Left lung (tissue), 10 donors: Measurements from ENCODE around the gene BRINP3. TPM values are rescaled to one million over a fixed set of nuclear protein-coding genes. Genes with fewer than 3 reads are reported as not detected.

ENCODE experiments used
- ATAC-seq: fragments of 200-7000 bp; cut with Tn5 transposase; one replicate; pipeline ENCODE4 v1.9.1; 2020; ENCODE audit warnings: moderate library complexity
- DNase-seq, 4 donors: peaks; one replicate each; pipeline ENCODE4 v3.0.0-alpha.2; 2013 to 2020
- H3K27ac ChIP-seq, 2 donors: fragments of 200-600 bp; sonication (generic) in 1 of 2; one replicate each; pipeline versions ENCODE4 v1.5.0 to v1.8.0; 2020 to 2021
- H3K27me3 ChIP-seq, 2 donors: fragments of 200-600 bp; sonication (generic) in 1 of 2; one replicate each; pipeline versions ENCODE4 v1.5.0 to v1.8.0; 2020 to 2021
- H3K36me3 ChIP-seq, 2 donors: fragments of 200-600 bp; sonication (generic) in 1 of 2; one replicate each; pipeline versions ENCODE4 v1.5.0 to v1.8.0; 2020 to 2021
- H3K4me1 ChIP-seq, 2 donors: fragments of 200-600 bp; one replicate each; pipeline ENCODE4 v1.8.0; 2021
- H3K4me3 ChIP-seq, 2 donors: fragments of 200-600 bp; sonication (generic) in 1 of 2; one replicate each; pipeline versions ENCODE4 v1.5.0 to v1.8.0; 2020 to 2021; ENCODE audit warnings: mild to moderate bottlenecking in 1 of 2
- H3K9me3 ChIP-seq, 2 donors: fragments of 200-600 bp; sonication (generic) in 1 of 2; one replicate each; pipeline versions ENCODE4 v1.5.0 to v1.8.0; 2020 to 2021
- intact Hi-C, 2 donors: fragments of 100-400 bp; cut with DNase I; formaldehyde crosslinking; loops; one replicate each; pipeline versions ENCODE4 v1.11.2 to v1.14.2; 2022
- polyA plus RNA-seq, 6 donors: library from polyadenylated mRNA; unstranded; fragments of 120-200 nt; gene quantifications; one replicate each; pipeline ENCODE4 v1.2.1, GENCODE V29; 2013; ENCODE audit not compliant: insufficient read length in 6 of 6
- total RNA-seq, 2 donors: library from RNA; stranded (reverse); fragmentation: NEBNext Ultra II Directional; extraction: Animal tissue kit (Norgen Biotek cat#: 25700); gene quantifications; one replicate each; pipeline ENCODE4 v1.2.1, GENCODE V29; 2021
- TF ChIP-seq, protein P1 (sequence below), 2 donors: fragments of 200-600 bp; sonication (generic) in 1 of 2; IDR thresholded peaks; one replicate each; pipeline versions ENCODE4 v1.5.0 to v1.8.0; 2021; ENCODE audit warnings: antibody characterized with exemption in 2 of 2
- donor health status: DM: no; HTN: yes; CAD: no.
- donor health status: DM: no; HTN: no; CAD: no.

The BRINP3 gene
- total and polyA plus RNA-seq, 8 donors = 0.47 to 18.1 (median 10.5) TPM

DNA sequence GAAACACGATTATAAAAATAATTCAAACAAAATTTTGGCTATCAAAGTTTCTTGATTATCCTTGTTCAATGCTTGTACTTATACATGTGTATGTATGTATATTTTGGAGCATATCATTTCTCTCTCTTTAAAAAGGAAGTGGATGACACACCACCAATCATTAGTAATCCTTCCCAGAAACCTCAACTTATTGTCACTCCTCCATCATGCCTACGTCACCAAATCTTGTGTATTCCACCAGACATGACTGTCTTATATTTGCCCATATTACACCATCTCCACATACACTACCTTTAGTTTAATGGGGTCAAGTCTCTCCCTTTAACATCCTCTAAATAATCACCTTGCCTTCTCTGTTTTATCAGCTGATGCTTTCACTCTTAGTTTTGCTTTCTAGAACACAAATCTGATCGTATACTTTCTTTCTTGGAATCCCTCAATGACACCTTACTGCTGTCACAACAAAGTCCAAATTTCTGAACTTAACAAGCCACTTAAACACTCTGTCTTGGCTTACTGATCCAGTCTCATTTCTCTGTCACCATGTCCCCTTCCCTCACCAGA, 124.0 kb downstream of the BRINP3 start:
- no peaks in the 10 kb centered on the region for H3K36me3 ChIP-seq
- H3K4me1 ChIP-seq = no peaks in the 10 kb centered on the region
- H3K9me3 ChIP-seq = peaks cover 0 to 1% of the 10 kb centered on the region in 2 donors
- H3K27me3 ChIP-seq = no peaks in the 10 kb centered on the region
- intact Hi-C loops = no loop called here
- TF ChIP-seq, protein P1, sequence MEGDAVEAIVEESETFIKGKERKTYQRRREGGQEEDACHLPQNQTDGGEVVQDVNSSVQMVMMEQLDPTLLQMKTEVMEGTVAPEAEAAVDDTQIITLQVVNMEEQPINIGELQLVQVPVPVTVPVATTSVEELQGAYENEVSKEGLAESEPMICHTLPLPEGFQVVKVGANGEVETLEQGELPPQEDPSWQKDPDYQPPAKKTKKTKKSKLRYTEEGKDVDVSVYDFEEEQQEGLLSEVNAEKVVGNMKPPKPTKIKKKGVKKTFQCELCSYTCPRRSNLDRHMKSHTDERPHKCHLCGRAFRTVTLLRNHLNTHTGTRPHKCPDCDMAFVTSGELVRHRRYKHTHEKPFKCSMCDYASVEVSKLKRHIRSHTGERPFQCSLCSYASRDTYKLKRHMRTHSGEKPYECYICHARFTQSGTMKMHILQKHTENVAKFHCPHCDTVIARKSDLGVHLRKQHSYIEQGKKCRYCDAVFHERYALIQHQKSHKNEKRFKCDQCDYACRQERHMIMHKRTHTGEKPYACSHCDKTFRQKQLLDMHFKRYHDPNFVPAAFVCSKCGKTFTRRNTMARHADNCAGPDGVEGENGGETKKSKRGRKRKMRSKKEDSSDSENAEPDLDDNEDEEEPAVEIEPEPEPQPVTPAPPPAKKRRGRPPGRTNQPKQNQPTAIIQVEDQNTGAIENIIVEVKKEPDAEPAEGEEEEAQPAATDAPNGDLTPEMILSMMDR (IDR thresholded peaks at IDR 0.05) = no peak
- DNase-seq (no peak), ATAC-seq (no peak)
- no peak overlapping the region for H3K27ac ChIP-seq
- H3K4me3 ChIP-seq = no peak overlapping the region

DNA sequence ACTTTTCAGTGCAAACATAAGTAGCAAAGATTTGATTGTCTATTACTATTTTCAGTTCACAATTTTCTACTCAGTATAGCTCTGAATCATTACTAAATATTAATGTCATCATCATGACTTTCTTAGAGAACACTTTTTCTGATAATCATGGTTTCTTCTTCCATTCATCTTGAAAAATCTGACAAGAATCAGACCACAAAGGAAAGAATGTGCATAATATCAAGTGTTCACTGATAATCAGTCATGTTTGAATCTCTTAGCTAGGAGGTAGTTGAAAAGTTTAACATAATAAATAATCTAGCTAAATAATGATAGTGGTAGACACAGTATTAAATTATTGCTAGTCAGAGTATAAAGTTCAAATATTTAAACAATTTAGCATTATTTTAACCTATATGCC, 133.2 kb downstream of the BRINP3 start:
- intact Hi-C loops = no loop called here
- no peaks in the 10 kb centered on the region for H3K4me1 ChIP-seq
- no peak overlapping the region for H3K4me3 ChIP-seq
- ATAC-seq (no peak), DNase-seq (no peak)
- TF ChIP-seq, protein P1 (IDR thresholded peaks at IDR 0.05) = no peak
- H3K27me3 ChIP-seq = no peaks in the 10 kb centered on the region
- H3K9me3 ChIP-seq = no peaks in the 10 kb centered on the region
- no peaks in the 10 kb centered on the region for H3K36me3 ChIP-seq
- no peak overlapping the region for H3K27ac ChIP-seq

GRCh38 chr1:190338829-190339228, 138.8 kb downstream of the BRINP3 start:
- TF ChIP-seq, protein P1 (IDR thresholded peaks at IDR 0.05) = no peak
- DNase-seq (no peak), ATAC-seq (no peak)
- Histone ChIP-seq H3K36me3 (no peaks in the 10 kb centered on the region), H3K9me3 (peaks cover 0 to 2% of the 10 kb centered on the region in 2 donors), H3K4me3 (no peak overlapping the region), H3K27me3 (no peaks in the 10 kb centered on the region), H3K4me1 (no peaks in the 10 kb centered on the region), H3K27ac (no peak overlapping the region)
- intact Hi-C loops = no loop called here

DNA sequence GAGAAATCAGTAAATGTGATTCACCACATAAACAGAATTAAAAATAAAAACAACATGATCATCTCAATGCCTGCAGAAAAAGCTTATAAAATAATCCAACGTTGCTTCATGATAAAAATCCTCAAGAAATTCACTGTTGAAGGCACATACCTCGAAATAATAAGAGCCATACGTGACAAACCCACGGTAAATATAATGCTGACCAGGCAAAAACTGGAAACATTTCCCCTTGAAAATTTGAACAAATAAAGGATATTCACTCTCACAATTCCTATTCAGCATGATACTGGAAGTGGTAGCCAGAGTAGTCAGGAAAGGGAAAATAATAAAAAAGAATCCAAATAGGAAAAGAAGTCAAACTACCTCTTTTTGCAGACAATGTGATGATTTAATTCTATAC, 148.8 kb downstream of the BRINP3 start:
- H3K9me3 ChIP-seq = no peaks in the 10 kb centered on the region
- TF ChIP-seq, protein P1 (IDR thresholded peaks at IDR 0.05) = no peak
- ATAC-seq (no peak), DNase-seq (no peak)
- H3K27ac ChIP-seq = no peak overlapping the region
- intact Hi-C loops = no loop called here
- H3K4me3 ChIP-seq = no peak overlapping the region
- H3K36me3 ChIP-seq = no peaks in the 10 kb centered on the region
- no peaks in the 10 kb centered on the region for H3K4me1 ChIP-seq
- H3K27me3 ChIP-seq = no peaks in the 10 kb centered on the region

DNA sequence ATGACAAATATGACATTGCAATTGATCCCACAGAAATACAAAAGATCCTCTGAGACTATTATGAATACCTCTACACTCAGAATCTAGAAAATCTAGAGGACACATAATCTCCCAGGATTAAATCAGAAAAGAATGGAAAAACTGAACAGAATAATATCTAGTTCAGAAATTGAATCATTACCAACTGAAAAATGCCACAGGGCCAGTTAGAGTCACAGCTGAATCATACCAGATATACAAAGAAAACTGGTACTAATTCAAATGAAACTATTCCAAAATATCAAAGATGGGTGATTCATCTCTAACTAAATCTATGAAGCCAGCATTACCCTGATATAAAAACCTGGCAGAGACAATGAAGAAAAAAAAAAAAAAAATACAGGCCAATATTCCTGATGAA, 149.3 kb downstream of the BRINP3 start:
- H3K4me3 ChIP-seq = no peak overlapping the region
- H3K9me3 ChIP-seq = no peaks in the 10 kb centered on the region
- H3K27ac ChIP-seq = no peak overlapping the region
- no peak for DNase-seq
- no peaks in the 10 kb centered on the region for H3K4me1 ChIP-seq
- intact Hi-C loops = no loop called here
- TF ChIP-seq, protein P1 (IDR thresholded peaks at IDR 0.05) = no peak
- H3K27me3 ChIP-seq = no peaks in the 10 kb centered on the region
- ATAC-seq = no peak
- no peaks in the 10 kb centered on the region for H3K36me3 ChIP-seq
